Progenitor cell of endocrine pancreas (in vitro differentiated cells): ENCODE data around the gene SAE1. TPM values are rescaled to one million over a fixed set of nuclear protein-coding genes. Genes with fewer than 3 reads are reported as not detected.
"Not testable (repeated sequence)": the region's sequence is repeated elsewhere in the genome, so short reads cannot be mapped to it uniquely, and the experiment has no call there.

Experiments used
- DNase-seq: peaks from one replicate; pipeline ENCODE4 v3.0.0; 2021; ENCODE audit warnings: low spot score; ENCODE audit not compliant: unreplicated experiment
- H3K27ac Mint-ChIP-seq: 2 replicates; pipeline ENCODE4 v1.8.0; 2021; ENCODE audit warnings: mild to moderate bottlenecking, moderate library complexity, mixed read lengths
- H3K27me3 Mint-ChIP-seq: 2 replicates; pipeline ENCODE4 v1.8.0; 2021; ENCODE audit warnings: mixed read lengths
- H3K36me3 Mint-ChIP-seq: 2 replicates; pipeline ENCODE4 v1.8.0; 2022; ENCODE audit warnings: mixed read lengths; ENCODE audit not compliant: insufficient read depth
- H3K4me1 Mint-ChIP-seq: 2 replicates; pipeline ENCODE4 v1.8.0; 2021; ENCODE audit warnings: low read depth, mixed read lengths
- H3K4me3 Mint-ChIP-seq: 2 replicates; pipeline ENCODE4 v1.8.0; 2021; ENCODE audit warnings: low read depth, mild to moderate bottlenecking, moderate library complexity, mixed read lengths
- H3K9me3 Mint-ChIP-seq: 2 replicates; pipeline ENCODE4 v1.8.0; 2021; ENCODE audit warnings: low read depth, mixed read lengths
- CTCF ChIP-seq: fragments of 200-600 bp; sonication (generic); IDR thresholded peaks from one replicate; pipeline ENCODE4 v1.5.0; 2021; ENCODE audit warnings: antibody characterized with exemption, mild to moderate bottlenecking; ENCODE audit not compliant: unreplicated experiment
- total RNA-seq: library from RNA; stranded (reverse); gene quantifications from 2 replicates; pipeline ENCODE4 v1.2.1, GENCODE V29; 2021

SAE1 gene
- total RNA-seq, 1 donor from 2014 or later: 173 TPM

- Mint-ChIP-seq H3K36me3 (peaks cover 23% of the 10 kb centered on the region), H3K27ac (peak overlapping the region; percentile 91), H3K4me3 (peak overlapping the region; percentile 100), H3K4me1 (peaks cover 38% of the 10 kb centered on the region), H3K27me3 (no peaks in the 10 kb centered on the region), H3K9me3 (peaks cover 4% of the 10 kb centered on the region)
- no peak for DNase-seq
- no peak for TF ChIP-seq CTCF
Observed at GRCh38 chr19:47133021-47133471, 2.4 kb downstream of the SAE1 start.

GRCh38 chr19:47134545-47134944 is 3.9 kb downstream of the SAE1 start:
- H3K36me3 Mint-ChIP-seq: peaks cover 32% of the 10 kb centered on the region

GRCh38 chr19:47135156-47135555 is 4.5 kb downstream of the SAE1 start:
- H3K4me3 Mint-ChIP-seq: peak overlapping the region; percentile 100
- TF ChIP-seq CTCF: no peak
- H3K36me3 Mint-ChIP-seq: peaks cover 32% of the 10 kb centered on the region
- H3K4me1 Mint-ChIP-seq: peaks cover 38% of the 10 kb centered on the region
- H3K9me3 Mint-ChIP-seq: peaks cover 4% of the 10 kb centered on the region
- no peaks in the 10 kb centered on the region for H3K27me3 Mint-ChIP-seq
- peak overlapping the region; percentile 67 for H3K27ac Mint-ChIP-seq
- DNase-seq: no peak

More at GRCh38 chr19:47134545-47134944, 3.9 kb downstream of the SAE1 start:
- no peak for DNase-seq
- H3K27me3 Mint-ChIP-seq: no peaks in the 10 kb centered on the region
- peaks cover 4% of the 10 kb centered on the region for H3K9me3 Mint-ChIP-seq
- H3K4me1 Mint-ChIP-seq: peaks cover 38% of the 10 kb centered on the region
- H3K27ac Mint-ChIP-seq: peak overlapping the region; percentile 90
- TF ChIP-seq CTCF: no peak
- H3K4me3 Mint-ChIP-seq: peak overlapping the region; percentile 100

- H3K4me3 Mint-ChIP-seq, DNase-seq: not testable (repeated sequence)
Observed at GRCh38 chr19:47141252-47141651, 10.6 kb downstream of the SAE1 start.

GRCh38 chr19:47141695-47142094 is 11.1 kb downstream of the SAE1 start:
- no peak overlapping the region for H3K27ac Mint-ChIP-seq
- H3K4me1 Mint-ChIP-seq: peaks cover 13% of the 10 kb centered on the region
- H3K36me3 Mint-ChIP-seq: peaks cover 31% of the 10 kb centered on the region
- no peaks in the 10 kb centered on the region for H3K27me3 Mint-ChIP-seq
- no peak overlapping the region for H3K4me3 Mint-ChIP-seq
- no peak for DNase-seq
- TF ChIP-seq CTCF: no peak
- no peaks in the 10 kb centered on the region for H3K9me3 Mint-ChIP-seq

More at GRCh38 chr19:47141252-47141651, 10.6 kb downstream of the SAE1 start:
- H3K9me3 Mint-ChIP-seq, H3K27me3 Mint-ChIP-seq: not testable (repeated sequence)
- Mint-ChIP-seq H3K27ac (peak overlapping the region; percentile 7), H3K36me3 (peaks cover 26% of the 10 kb centered on the region), H3K4me1 (peaks cover 13% of the 10 kb centered on the region)

GRCh38 chr19:47142779-47143178 is 12.1 kb downstream of the SAE1 start:
- no peak for TF ChIP-seq CTCF
- Mint-ChIP-seq H3K27me3 (no peaks in the 10 kb centered on the region), H3K4me3 (no peak overlapping the region), H3K9me3 (no peaks in the 10 kb centered on the region), H3K27ac (peak overlapping the region; percentile 74), H3K36me3 (peaks cover 36% of the 10 kb centered on the region), H3K4me1 (peaks cover 13% of the 10 kb centered on the region)
- DNase-seq: no peak
